Natural killer cell (primary cell): ENCODE data around the gene CCDC197. TPM values are rescaled to one million over a fixed set of nuclear protein-coding genes. Genes with fewer than 3 reads are reported as not detected.

Experiments used
- ATAC-seq, 3 donors: fragments of 150-1000 bp in 2 of 3; fragments of 200-7000 bp in 1 of 3; cut with Tn5 transposase; 1 replicate in 1 of 3; 2 replicates in 2 of 3; pipeline ENCODE4 v1.10.0; 2021; ENCODE audit warnings: mild to moderate bottlenecking in 2 of 3, moderate library complexity in 2 of 3
- DNase-seq, 2 donors: peaks; one replicate each; pipeline versions ENCODE4 v3.0.0 to v3.0.0-alpha.2; 2013 to 2021; ENCODE audit warnings: mixed read lengths in 1 of 2
- H3K27ac ChIP-seq: one replicate; pipeline ENCODE4 v1.5.1; 2013; ENCODE audit warnings: mild to moderate bottlenecking, low read length
- H3K27me3 ChIP-seq: one replicate; pipeline ENCODE4 v1.6.1; 2013; ENCODE audit warnings: low read length; ENCODE audit not compliant: control insufficient read depth, insufficient read depth
- H3K36me3 ChIP-seq: one replicate; pipeline ENCODE4 v1.6.1; 2013; ENCODE audit warnings: low read length; ENCODE audit not compliant: control insufficient read depth, insufficient read depth
- H3K4me1 ChIP-seq: one replicate; pipeline ENCODE4 v1.6.1; 2013; ENCODE audit warnings: low read length; ENCODE audit not compliant: control insufficient read depth, insufficient read depth
- H3K4me3 ChIP-seq: one replicate; pipeline ENCODE4 v1.5.1; 2013; ENCODE audit warnings: low read length
- H3K9me3 ChIP-seq: one replicate; pipeline ENCODE4 v1.6.1; 2013; ENCODE audit warnings: low read length; ENCODE audit not compliant: control insufficient read depth, insufficient read depth
- H3K27ac Mint-ChIP-seq, 2 donors: one replicate each; pipeline ENCODE4 v1.8.0; 2022; ENCODE audit warnings: mild to moderate bottlenecking in 2 of 2, mixed read lengths in 2 of 2, moderate library complexity in 1 of 2
- H3K27me3 Mint-ChIP-seq, 2 donors: one replicate each; pipeline ENCODE4 v1.8.0; 2022; ENCODE audit warnings: low read depth in 2 of 2, mixed read lengths in 2 of 2
- H3K36me3 Mint-ChIP-seq: one replicate; pipeline ENCODE4 v1.8.0; 2022; ENCODE audit warnings: mixed read lengths
- H3K4me1 Mint-ChIP-seq, 2 donors: one replicate each; pipeline ENCODE4 v1.8.0; 2022; ENCODE audit warnings: mixed read lengths in 2 of 2
- H3K4me3 Mint-ChIP-seq: one replicate; pipeline ENCODE4 v1.8.0; 2022; ENCODE audit warnings: mild to moderate bottlenecking, moderate library complexity, mixed read lengths
- H3K9me3 Mint-ChIP-seq, 2 donors: one replicate each; pipeline ENCODE4 v1.8.0; 2022; ENCODE audit warnings: mixed read lengths in 2 of 2
- WGBS: methylation state at CpG from one replicate; pipeline ENCODE4 v1.1.7; 2013; ENCODE audit warnings: missing lambda C conversion rate; ENCODE audit not compliant: insufficient coverage; 5-methylcytosine and 5-hydroxymethylcytosine counted together
- intact Hi-C: fragments of 100-400 bp; cut with micrococcal nuclease; formaldehyde crosslinking; loops from one replicate; pipeline ENCODE4 v1.14.2; 2022
- total RNA-seq, 4 donors: library from RNA; stranded (reverse); fragments of 120-200 nt in 1 of 4; gene quantifications; one replicate each; pipeline versions ENCODE4 v1.2.3 to v1.2.4, GENCODE V29; 2013 to 2022
- TF ChIP-seq, protein P1 (sequence below): fragments of 200-600 bp; IDR thresholded peaks from one replicate; pipeline ENCODE4 v1.8.0; 2022; ENCODE audit warnings: antibody characterized with exemption

CCDC197 gene
- total RNA-seq, 3 donors from 2014 or later (not counting 1 experiment from before 2014, with no cell fraction given), result not detected

DNA sequence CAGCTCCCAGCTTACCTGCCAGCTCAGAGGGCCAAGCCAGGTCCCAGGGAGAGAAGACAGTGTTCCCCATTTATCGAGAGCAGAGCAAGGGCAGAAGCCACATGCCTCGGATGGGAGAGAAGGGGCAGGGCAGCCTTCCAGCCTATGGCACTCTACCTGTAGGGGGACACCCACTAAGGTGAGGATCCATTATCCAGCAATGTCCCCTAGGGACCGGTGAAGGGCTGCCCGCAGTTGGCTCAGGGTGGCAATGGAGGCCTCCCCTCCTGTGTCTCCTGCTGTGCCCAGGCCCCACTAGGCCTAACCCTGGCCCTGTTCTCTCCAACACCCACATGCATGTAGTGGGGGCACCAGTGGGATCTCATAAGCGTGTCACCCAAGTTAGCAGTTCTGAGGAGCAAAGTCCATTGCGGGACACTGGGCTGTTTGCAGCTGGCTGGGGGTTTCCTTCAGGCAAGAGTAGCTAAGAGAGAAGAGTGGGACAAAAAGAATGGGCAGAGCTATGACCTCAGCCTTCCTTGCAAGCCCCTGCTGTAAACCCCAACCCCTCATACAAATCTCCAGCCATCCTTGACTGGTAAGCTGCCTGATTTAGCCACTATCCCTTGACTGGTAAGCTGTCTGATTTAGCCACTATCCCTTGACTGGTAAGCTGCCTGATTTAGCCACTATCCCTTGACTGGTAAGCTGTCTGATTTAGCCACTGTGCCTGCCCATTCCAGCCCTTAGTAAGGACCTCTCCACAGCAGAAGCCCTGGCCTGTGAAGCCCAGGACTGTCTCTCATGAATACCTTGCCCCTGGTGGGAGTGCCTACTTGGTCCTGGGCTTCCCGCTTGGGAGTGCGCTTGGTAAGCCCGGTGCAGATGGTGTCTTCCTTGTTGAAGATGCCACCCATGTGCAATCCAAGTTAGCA is 15.5 kb upstream of the CCDC197 start:
- Mint-ChIP-seq H3K4me3 (no peak overlapping the region), H3K27me3 (peaks cover 0 to 6% of the 10 kb centered on the region in 2 donors), H3K27ac (no peak overlapping the region), H3K4me1 (peaks cover 20 to 21% of the 10 kb centered on the region in 2 donors), H3K36me3 (no peaks in the 10 kb centered on the region), H3K9me3 (peaks cover 2% of the 10 kb centered on the region in 2 donors)
- TF ChIP-seq, protein P1, sequence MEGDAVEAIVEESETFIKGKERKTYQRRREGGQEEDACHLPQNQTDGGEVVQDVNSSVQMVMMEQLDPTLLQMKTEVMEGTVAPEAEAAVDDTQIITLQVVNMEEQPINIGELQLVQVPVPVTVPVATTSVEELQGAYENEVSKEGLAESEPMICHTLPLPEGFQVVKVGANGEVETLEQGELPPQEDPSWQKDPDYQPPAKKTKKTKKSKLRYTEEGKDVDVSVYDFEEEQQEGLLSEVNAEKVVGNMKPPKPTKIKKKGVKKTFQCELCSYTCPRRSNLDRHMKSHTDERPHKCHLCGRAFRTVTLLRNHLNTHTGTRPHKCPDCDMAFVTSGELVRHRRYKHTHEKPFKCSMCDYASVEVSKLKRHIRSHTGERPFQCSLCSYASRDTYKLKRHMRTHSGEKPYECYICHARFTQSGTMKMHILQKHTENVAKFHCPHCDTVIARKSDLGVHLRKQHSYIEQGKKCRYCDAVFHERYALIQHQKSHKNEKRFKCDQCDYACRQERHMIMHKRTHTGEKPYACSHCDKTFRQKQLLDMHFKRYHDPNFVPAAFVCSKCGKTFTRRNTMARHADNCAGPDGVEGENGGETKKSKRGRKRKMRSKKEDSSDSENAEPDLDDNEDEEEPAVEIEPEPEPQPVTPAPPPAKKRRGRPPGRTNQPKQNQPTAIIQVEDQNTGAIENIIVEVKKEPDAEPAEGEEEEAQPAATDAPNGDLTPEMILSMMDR, result no peak
- no peak overlapping the region for H3K27ac ChIP-seq
- peaks cover 24% of the 10 kb centered on the region for H3K4me1 ChIP-seq
- no peaks in the 10 kb centered on the region for H3K36me3 ChIP-seq
- WGBS, result 97% methylated on average over 9 of the region's 9 CpGs
- DNase-seq, result no peak
- H3K4me3 ChIP-seq, result no peak overlapping the region
- no peak for ATAC-seq
- intact Hi-C loops, result loop anchor here (5.0 kb wide), 1 partner anchor 34 kb away; no protein-coding TSS in a partner anchor
- H3K9me3 ChIP-seq, result peaks cover 14% of the 10 kb centered on the region
- no peaks in the 10 kb centered on the region for H3K27me3 ChIP-seq

DNA sequence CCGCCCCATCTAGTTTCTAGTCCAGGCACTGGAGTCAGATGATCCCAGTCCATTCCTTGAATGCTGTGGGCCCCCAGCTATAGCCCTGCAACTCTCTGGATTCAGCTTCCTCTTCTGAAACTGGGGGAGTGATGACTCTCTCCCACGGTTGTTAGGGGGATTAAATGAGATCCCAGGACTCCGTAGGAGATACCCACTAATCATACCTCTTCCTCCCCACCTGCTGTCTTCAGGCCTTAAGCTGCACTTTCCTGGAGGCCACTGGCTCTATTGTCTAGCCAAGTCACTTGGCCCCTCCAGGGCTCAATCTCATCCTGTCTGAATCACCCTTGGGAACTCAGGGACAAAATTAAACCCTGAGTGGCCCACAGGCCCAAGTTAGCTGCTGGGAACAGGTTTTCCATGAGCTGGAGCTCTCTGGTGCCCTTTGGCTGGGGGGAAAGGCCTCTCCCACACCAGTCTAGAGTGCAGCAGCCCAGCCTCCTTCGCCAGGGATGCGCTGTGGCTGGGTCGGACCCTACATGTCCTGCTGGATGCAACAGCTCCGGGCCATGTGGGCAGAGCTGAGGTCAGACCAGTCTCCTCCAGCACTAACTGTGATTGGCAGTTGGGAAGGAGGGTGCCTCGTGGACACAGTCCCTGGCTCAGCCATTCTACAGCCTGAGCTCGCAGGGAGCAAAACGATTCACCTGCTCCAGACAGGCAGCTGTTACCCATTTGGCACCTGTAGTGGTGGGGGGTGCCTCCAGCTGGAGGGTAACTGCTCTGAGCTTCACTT is 14.7 kb upstream of the CCDC197 start:
- ATAC-seq (no peak), DNase-seq (no peak)
- TF ChIP-seq, protein P1, result no peak
- no peak overlapping the region for H3K27ac ChIP-seq
- intact Hi-C loops, result loop anchor here (5.0 kb wide), 1 partner anchor 35 kb away; no protein-coding TSS in a partner anchor
- no peak overlapping the region for H3K4me3 ChIP-seq
- peaks cover 9% of the 10 kb centered on the region for H3K9me3 ChIP-seq
- peaks cover 14 to 15% of the 10 kb centered on the region in 2 donors for H3K4me1 Mint-ChIP-seq
- H3K27me3 Mint-ChIP-seq, result peaks cover 0 to 6% of the 10 kb centered on the region in 2 donors
- WGBS, result 93% methylated on average over 9 of the region's 10 CpGs
- H3K4me1 ChIP-seq, result peaks cover 18% of the 10 kb centered on the region
- H3K4me3 Mint-ChIP-seq, result no peak overlapping the region
- no peaks in the 10 kb centered on the region for H3K27me3 ChIP-seq
- no peak overlapping the region for H3K27ac Mint-ChIP-seq
- H3K36me3 Mint-ChIP-seq, result no peaks in the 10 kb centered on the region
- H3K36me3 ChIP-seq, result no peaks in the 10 kb centered on the region
- H3K9me3 Mint-ChIP-seq, result no peaks in the 10 kb centered on the region

DNA sequence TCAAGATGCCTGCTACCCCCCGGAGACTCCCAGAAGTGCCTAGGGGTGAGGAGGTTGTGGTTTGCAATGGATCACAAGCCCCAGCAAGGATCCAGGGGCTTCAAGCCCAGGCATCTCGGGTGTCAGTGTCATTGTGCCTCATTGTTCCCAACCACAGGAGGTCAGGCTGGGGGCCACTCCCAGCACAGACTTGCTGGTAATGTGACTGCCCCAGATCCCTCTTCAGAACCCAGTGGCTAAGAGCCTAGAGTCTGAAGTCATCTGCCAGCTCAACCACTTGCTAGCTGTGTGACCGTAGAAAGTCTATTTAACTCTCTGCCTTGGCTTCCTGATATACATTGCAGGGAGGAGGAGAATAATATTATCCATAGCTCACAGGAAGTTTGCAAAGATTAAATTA is 13.0 kb upstream of the CCDC197 start:
- H3K27me3 ChIP-seq, result no peaks in the 10 kb centered on the region
- DNase-seq (no peak), ATAC-seq (no peak)
- H3K4me3 Mint-ChIP-seq, result no peak overlapping the region
- no peaks in the 10 kb centered on the region for H3K4me1 Mint-ChIP-seq
- intact Hi-C loops, result loop anchor here (5.0 kb wide), 1 partner anchor 37 kb away; no protein-coding TSS in a partner anchor
- no peaks in the 10 kb centered on the region for H3K36me3 Mint-ChIP-seq
- H3K9me3 ChIP-seq, result no peaks in the 10 kb centered on the region
- TF ChIP-seq, protein P1, result no peak
- WGBS, result 95% methylated on average over 3 of the region's 3 CpGs
- no peaks in the 10 kb centered on the region for H3K9me3 Mint-ChIP-seq
- peaks cover 0 to 6% of the 10 kb centered on the region in 2 donors for H3K27me3 Mint-ChIP-seq
- H3K4me1 ChIP-seq, result peaks cover 2% of the 10 kb centered on the region
- H3K27ac Mint-ChIP-seq, result no peak overlapping the region
- H3K4me3 ChIP-seq, result no peak overlapping the region
- H3K27ac ChIP-seq, result no peak overlapping the region
- no peaks in the 10 kb centered on the region for H3K36me3 ChIP-seq
